Neural progenitor cell (in vitro differentiated cells): ENCODE results near the gene TNFRSF8. TPM values are rescaled to one million over a fixed set of nuclear protein-coding genes. Genes with fewer than 3 reads are reported as not detected.

Experiments
- DNase-seq: peaks from one replicate; pipeline ENCODE4 v3.0.0-alpha.2; 2016; ENCODE audit warnings: low spot score
- H2AFZ ChIP-seq: fragments of 200-600 bp; sonication (generic); replicated peaks from 2 replicates; pipeline ENCODE4 v1.6.1; 2016; ENCODE audit warnings: antibody characterized with exemption
- H3F3A ChIP-seq: fragments of 200-600 bp; sonication (generic); 2 replicates; pipeline ENCODE4 v1.6.1; 2016; ENCODE audit warnings: antibody characterized with exemption, low read depth
- H3K27ac ChIP-seq: fragments of 200-600 bp; sonication (generic); 2 replicates; pipeline ENCODE4 v1.5.1; 2016; ENCODE audit warnings: mild to moderate bottlenecking
- H3K27me3 ChIP-seq: fragments of 200-600 bp; sonication (generic); 2 replicates; pipeline ENCODE4 v1.6.1; 2016; ENCODE audit warnings: mild to moderate bottlenecking, moderate library complexity
- H3K36me3 ChIP-seq: fragments of 200-600 bp; sonication (generic); 2 replicates; pipeline ENCODE4 v1.5.1; 2016
- H3K4me1 ChIP-seq: fragments of 200-600 bp; sonication (generic); 2 replicates; pipeline ENCODE4 v1.6.1; 2016; ENCODE audit warnings: mixed run types
- H3K4me2 ChIP-seq: fragments of 200-600 bp; sonication (generic); 2 replicates; pipeline ENCODE4 v1.6.1; 2016
- H3K4me3 ChIP-seq: fragments of 200-600 bp; sonication (generic); 2 replicates; pipeline ENCODE4 v1.5.1; 2016
- H3K79me2 ChIP-seq: fragments of 200-600 bp; sonication (generic); 2 replicates; pipeline ENCODE4 v1.6.1; 2016; ENCODE audit warnings: low read depth
- H3K9ac ChIP-seq: fragments of 200-600 bp; sonication (generic); 2 replicates; pipeline ENCODE4 v1.6.1; 2016
- H3K9me3 ChIP-seq: fragments of 200-600 bp; sonication (generic); 2 replicates; pipeline ENCODE4 v1.5.1; 2016; ENCODE audit warnings: low read depth
- H4K20me1 ChIP-seq: fragments of 200-600 bp; sonication (generic); 2 replicates; pipeline ENCODE4 v1.6.1; 2016; ENCODE audit warnings: low read depth
- H3K27ac Mint-ChIP-seq: 3 replicates; pipeline ENCODE4 v1.8.0; 2021; ENCODE audit warnings: mixed read lengths
- H3K27me3 Mint-ChIP-seq: 2 replicates; pipeline ENCODE4 v1.8.0; 2022; ENCODE audit warnings: low read depth, mild to moderate bottlenecking, inconsistent platforms, moderate library complexity, mixed read lengths; ENCODE audit not compliant: insufficient read depth
- H3K36me3 Mint-ChIP-seq: 3 replicates; pipeline ENCODE4 v1.8.0; 2021; ENCODE audit warnings: mixed read lengths
- H3K4me1 Mint-ChIP-seq: 3 replicates; pipeline ENCODE4 v1.8.0; 2021; ENCODE audit warnings: mixed read lengths
- H3K4me3 Mint-ChIP-seq: 3 replicates; pipeline ENCODE4 v1.8.0; 2021; ENCODE audit warnings: mild to moderate bottlenecking, moderate library complexity, mixed read lengths
- H3K9me3 Mint-ChIP-seq: 3 replicates; pipeline ENCODE4 v1.8.0; 2020; ENCODE audit warnings: mixed read lengths
- CTCF ChIP-seq: fragments of 200-600 bp; sonication (generic); IDR thresholded peaks from 2 replicates; pipeline ENCODE4 v1.5.1; 2017; ENCODE audit warnings: antibody characterized with exemption, mild to moderate bottlenecking
- EZH2 ChIP-seq: fragments of 200-600 bp; sonication (generic); IDR thresholded peaks from 2 replicates; pipeline ENCODE4 v1.6.1; 2017; ENCODE audit warnings: antibody characterized with exemption, mild to moderate bottlenecking, moderate library complexity
- EZH2phosphoT487 ChIP-seq: fragments of 200-600 bp; sonication (generic); IDR thresholded peaks from 2 replicates; pipeline ENCODE4 v1.6.1; 2017; ENCODE audit warnings: antibody characterized with exemption
- total RNA-seq: library from RNA; depleted of rRNA; stranded (reverse); fragments of >200 nt; gene quantifications from 2 replicates; pipeline ENCODE4 v1.2.3, GENCODE V29; 2015; ENCODE audit warnings: low replicate concordance

Gene TNFRSF8
- total RNA-seq, 1 donor from 2014 or later: not detected

GRCh38 chr1:12149791-12150175 lies 86.7 kb downstream of the TNFRSF8 start:
- H3K4me1 ChIP-seq: peaks cover 6% of the 10 kb centered on the region
- no peaks in the 10 kb centered on the region for H3K9me3 ChIP-seq
- no peaks in the 10 kb centered on the region for H3K79me2 ChIP-seq
- H2AFZ ChIP-seq: no peak overlapping the region
- H3K27me3 ChIP-seq: no peaks in the 10 kb centered on the region
- no peak overlapping the region for H3K9ac ChIP-seq
- no peak overlapping the region for H3K27ac ChIP-seq
- DNase-seq: no peak
- H3K27me3 Mint-ChIP-seq: peaks cover 5% of the 10 kb centered on the region
- no peaks in the 10 kb centered on the region for H3K36me3 Mint-ChIP-seq
- no peak overlapping the region for H3K4me3 ChIP-seq
- no peaks in the 10 kb centered on the region for H4K20me1 ChIP-seq
- no peak overlapping the region for H3K4me3 Mint-ChIP-seq
- no peak overlapping the region for H3K4me2 ChIP-seq
- no peak overlapping the region for H3K27ac Mint-ChIP-seq
- H3K4me1 Mint-ChIP-seq: peaks cover 17% of the 10 kb centered on the region
- no peaks in the 10 kb centered on the region for H3K36me3 ChIP-seq
- no peaks in the 10 kb centered on the region for H3K9me3 Mint-ChIP-seq
- H3F3A ChIP-seq: no peaks in the 10 kb centered on the region
- TF ChIP-seq EZH2phosphoT487 (no peak), EZH2 (no peak), CTCF (no peak)

GRCh38 chr1:12150456-12151200 lies 87.5 kb downstream of the TNFRSF8 start:
- no peak overlapping the region for H3K9ac ChIP-seq
- no peaks in the 10 kb centered on the region for H3K36me3 ChIP-seq
- no peak overlapping the region for H3K27ac ChIP-seq
- H3K4me1 Mint-ChIP-seq: peaks cover 24% of the 10 kb centered on the region
- no peaks in the 10 kb centered on the region for H3K9me3 Mint-ChIP-seq
- peaks cover 3% of the 10 kb centered on the region for H3K27me3 Mint-ChIP-seq
- no peaks in the 10 kb centered on the region for H3K27me3 ChIP-seq
- H3K79me2 ChIP-seq: no peaks in the 10 kb centered on the region
- no peak overlapping the region for H3K4me3 Mint-ChIP-seq
- peaks cover 8% of the 10 kb centered on the region for H3K4me1 ChIP-seq
- H3K36me3 Mint-ChIP-seq: no peaks in the 10 kb centered on the region
- H3F3A ChIP-seq: no peaks in the 10 kb centered on the region
- H3K9me3 ChIP-seq: no peaks in the 10 kb centered on the region
- H2AFZ ChIP-seq: no peak overlapping the region
- no peak overlapping the region for H3K4me2 ChIP-seq
- no peak overlapping the region for H3K27ac Mint-ChIP-seq
- DNase-seq: no peak
- no peak overlapping the region for H3K4me3 ChIP-seq
- H4K20me1 ChIP-seq: no peaks in the 10 kb centered on the region
- TF ChIP-seq EZH2 (no peak), CTCF (no peak), EZH2phosphoT487 (no peak)

GRCh38 chr1:12151465-12151864 lies 88.4 kb downstream of the TNFRSF8 start:
- no peak overlapping the region for H3K4me2 ChIP-seq
- H3K27ac ChIP-seq: no peak overlapping the region
- no peaks in the 10 kb centered on the region for H4K20me1 ChIP-seq
- H3K9me3 ChIP-seq: no peaks in the 10 kb centered on the region
- H3K27me3 ChIP-seq: no peaks in the 10 kb centered on the region
- Mint-ChIP-seq H3K9me3 (no peaks in the 10 kb centered on the region), H3K27me3 (peaks cover 3% of the 10 kb centered on the region), H3K36me3 (no peaks in the 10 kb centered on the region), H3K4me1 (peaks cover 24% of the 10 kb centered on the region), H3K4me3 (no peak overlapping the region), H3K27ac (no peak overlapping the region)
- H2AFZ ChIP-seq: no peak overlapping the region
- H3F3A ChIP-seq: no peaks in the 10 kb centered on the region
- no peak overlapping the region for H3K4me3 ChIP-seq
- no peak overlapping the region for H3K9ac ChIP-seq
- peaks cover 8% of the 10 kb centered on the region for H3K4me1 ChIP-seq
- DNase-seq: no peak
- TF ChIP-seq CTCF (no peak), EZH2 (no peak), EZH2phosphoT487 (no peak)
- no peaks in the 10 kb centered on the region for H3K79me2 ChIP-seq
- H3K36me3 ChIP-seq: no peaks in the 10 kb centered on the region
